ENCODE data around the gene HIBADH.
"Not testable (repeated sequence)": the region's sequence is repeated elsewhere in the genome, so short reads cannot be mapped to it uniquely, and the experiment has no call there.

The HIBADH gene

DNA sequence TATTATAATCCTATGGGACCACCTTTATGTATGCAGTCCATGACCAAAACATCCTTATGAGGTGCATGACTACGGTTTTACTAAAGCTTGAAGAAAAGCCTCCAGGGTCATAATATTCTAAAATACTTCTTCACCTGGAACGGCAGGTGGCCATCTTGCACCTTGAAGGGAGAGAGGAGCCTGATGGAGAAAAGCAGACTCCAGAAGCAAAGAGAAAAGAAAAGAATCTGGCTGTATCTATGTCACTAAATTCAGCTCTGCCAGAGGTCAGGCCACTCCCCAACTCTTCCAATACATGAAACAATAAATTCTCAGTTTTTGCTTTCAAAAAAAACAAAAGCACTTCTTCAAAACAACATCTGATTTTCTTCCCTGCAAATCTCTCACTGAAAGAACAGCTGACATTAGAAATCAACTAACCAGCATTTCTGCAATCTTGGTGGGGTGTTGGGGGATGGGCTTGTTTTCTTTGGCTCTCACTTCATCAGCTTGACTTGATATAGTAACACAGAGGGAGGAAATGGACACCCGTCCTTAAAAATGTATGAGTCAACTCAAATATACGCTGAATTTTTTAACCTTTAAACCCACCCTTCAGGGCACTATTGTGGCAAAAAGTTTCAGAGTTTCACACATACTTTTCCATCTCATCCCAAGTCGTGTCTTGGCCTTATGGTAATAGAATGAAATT, 21.7 kb downstream of the HIBADH start:
- peaks cover 19% of the 10 kb centered on the region for H3K4me1 ChIP-seq (ENCODE audit: insufficient read depth, low read length, poor library complexity, severe bottlenecking)
- TF ChIP-seq, protein P1, sequence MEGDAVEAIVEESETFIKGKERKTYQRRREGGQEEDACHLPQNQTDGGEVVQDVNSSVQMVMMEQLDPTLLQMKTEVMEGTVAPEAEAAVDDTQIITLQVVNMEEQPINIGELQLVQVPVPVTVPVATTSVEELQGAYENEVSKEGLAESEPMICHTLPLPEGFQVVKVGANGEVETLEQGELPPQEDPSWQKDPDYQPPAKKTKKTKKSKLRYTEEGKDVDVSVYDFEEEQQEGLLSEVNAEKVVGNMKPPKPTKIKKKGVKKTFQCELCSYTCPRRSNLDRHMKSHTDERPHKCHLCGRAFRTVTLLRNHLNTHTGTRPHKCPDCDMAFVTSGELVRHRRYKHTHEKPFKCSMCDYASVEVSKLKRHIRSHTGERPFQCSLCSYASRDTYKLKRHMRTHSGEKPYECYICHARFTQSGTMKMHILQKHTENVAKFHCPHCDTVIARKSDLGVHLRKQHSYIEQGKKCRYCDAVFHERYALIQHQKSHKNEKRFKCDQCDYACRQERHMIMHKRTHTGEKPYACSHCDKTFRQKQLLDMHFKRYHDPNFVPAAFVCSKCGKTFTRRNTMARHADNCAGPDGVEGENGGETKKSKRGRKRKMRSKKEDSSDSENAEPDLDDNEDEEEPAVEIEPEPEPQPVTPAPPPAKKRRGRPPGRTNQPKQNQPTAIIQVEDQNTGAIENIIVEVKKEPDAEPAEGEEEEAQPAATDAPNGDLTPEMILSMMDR (conservative IDR thresholded peaks at IDR 0.05; ENCODE audit: low read length), result no peak
- no peak for TF ChIP-seq EZH2phosphoT487 (IDR thresholded peaks at IDR 0.05; ENCODE audit: borderline replicate concordance)
- no peaks in the 10 kb centered on the region for H3K9me3 ChIP-seq (ENCODE audit: insufficient read depth, low read depth, low read length)
- peaks cover 2% of the 10 kb centered on the region; the same call in 1 of the 2 replicates for H3K36me3 ChIP-seq (ENCODE audit: insufficient read depth, low read length)
- H4K20me1 ChIP-seq (ENCODE audit: insufficient read depth, low read length, poor library complexity, severe bottlenecking), result no peaks in the 10 kb centered on the region
- H3F3A ChIP-seq (ENCODE audit: low read depth), result no peaks in the 10 kb centered on the region; the same call in 1 of the 2 replicates
- H3K9me2 ChIP-seq (replicated peaks; ENCODE audit: low read depth, low read length), result no peaks in the 10 kb centered on the region
- no peak overlapping the region for H3K4me2 ChIP-seq (ENCODE audit: low read depth, low read length, poor library complexity, severe bottlenecking)
- H3K79me2 ChIP-seq (ENCODE audit: insufficient read depth, low read length), result 0 out of 2 replicates have a peak, but pooled peaks cover 3% of the 10 kb centered on the region
- no peak overlapping the region for H2AFZ ChIP-seq (ENCODE audit: low read length)
- no peak overlapping the region for H3K9ac ChIP-seq (ENCODE audit: low read depth, low read length, poor library complexity, severe bottlenecking)
- no peaks in the 10 kb centered on the region for H3K27me3 ChIP-seq (ENCODE audit: insufficient read depth, low read length, poor library complexity, severe bottlenecking)
- no peak overlapping the region for H3K4me3 ChIP-seq (ENCODE audit: low read length, poor library complexity, severe bottlenecking)

DNA sequence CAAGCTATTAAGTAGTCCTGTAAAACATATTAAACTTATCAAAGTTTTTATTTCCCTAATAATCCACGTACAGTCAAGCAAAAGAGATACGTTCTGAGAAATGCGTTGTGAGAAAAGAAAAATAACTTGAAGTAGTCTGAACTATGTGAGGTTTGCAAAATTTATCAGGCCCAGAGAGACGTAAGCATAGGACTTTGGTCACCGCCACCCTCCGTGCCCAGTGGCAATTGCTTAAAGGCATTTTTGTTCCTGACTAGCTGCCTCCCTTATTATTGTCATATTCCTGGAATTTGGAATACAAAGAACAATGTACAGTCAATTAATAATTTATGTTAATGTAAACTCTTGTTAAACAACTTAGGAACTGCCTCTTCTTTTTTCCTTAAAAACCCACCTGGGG, 22.8 kb downstream of the HIBADH start:
- Histone ChIP-seq H2AFZ (ENCODE audit: low read length) (no peak overlapping the region), H3K36me3 (ENCODE audit: insufficient read depth, low read length) (peaks cover 2% of the 10 kb centered on the region; the same call in 1 of the 2 replicates), H3K9ac (ENCODE audit: low read depth, low read length, poor library complexity, severe bottlenecking) (no peak overlapping the region), H3K27me3 (ENCODE audit: insufficient read depth, low read length, poor library complexity, severe bottlenecking) (no peaks in the 10 kb centered on the region), H3F3A (ENCODE audit: low read depth) (no peaks in the 10 kb centered on the region; the same call in 1 of the 2 replicates), H3K4me3 (ENCODE audit: low read length, poor library complexity, severe bottlenecking) (no peak overlapping the region), H3K4me2 (ENCODE audit: low read depth, low read length, poor library complexity, severe bottlenecking) (no peak overlapping the region), H3K9me3 (ENCODE audit: insufficient read depth, low read depth, low read length) (no peaks in the 10 kb centered on the region), H4K20me1 (ENCODE audit: insufficient read depth, low read length, poor library complexity, severe bottlenecking) (no peaks in the 10 kb centered on the region), H3K79me2 (ENCODE audit: insufficient read depth, low read length) (0 out of 2 replicates have a peak, but pooled peaks cover 3% of the 10 kb centered on the region), H3K4me1 (ENCODE audit: insufficient read depth, low read length, poor library complexity, severe bottlenecking) (peaks cover 26% of the 10 kb centered on the region), H3K9me2 (replicated peaks; ENCODE audit: low read depth, low read length) (no peaks in the 10 kb centered on the region)
- TF ChIP-seq EZH2phosphoT487 (IDR thresholded peaks at IDR 0.05; ENCODE audit: borderline replicate concordance), result no peak
- TF ChIP-seq, protein P1 (conservative IDR thresholded peaks at IDR 0.05; ENCODE audit: low read length), result no peak

DNA sequence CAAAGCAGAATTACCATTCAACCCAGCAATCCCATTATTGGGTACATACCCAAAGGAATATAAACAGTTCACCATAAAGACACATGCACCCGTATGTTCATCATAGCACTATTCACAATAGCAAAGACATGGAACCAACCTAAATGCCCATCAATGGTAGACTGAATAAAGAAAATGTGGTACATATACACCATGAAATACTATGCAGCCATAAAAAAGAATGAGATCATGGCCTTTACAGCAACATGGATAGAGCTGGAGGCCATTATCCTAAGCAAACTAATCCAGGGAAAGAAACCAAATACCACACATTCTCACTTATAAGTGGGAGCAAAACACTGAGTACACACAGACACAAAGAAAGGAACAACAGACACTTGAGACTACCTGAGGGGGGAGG, 23.6 kb downstream of the HIBADH start:
- H3K9me3 ChIP-seq (ENCODE audit: insufficient read depth, low read depth, low read length); H3K27me3 ChIP-seq (ENCODE audit: insufficient read depth, low read length, poor library complexity, severe bottlenecking); H3K4me2 ChIP-seq (ENCODE audit: low read depth, low read length, poor library complexity, severe bottlenecking); H3K9me2 ChIP-seq (replicated peaks; ENCODE audit: low read depth, low read length); H3K4me3 ChIP-seq (ENCODE audit: low read length, poor library complexity, severe bottlenecking); H3K9ac ChIP-seq (ENCODE audit: low read depth, low read length, poor library complexity, severe bottlenecking); H3K79me2 ChIP-seq (ENCODE audit: insufficient read depth, low read length); H4K20me1 ChIP-seq (ENCODE audit: insufficient read depth, low read length, poor library complexity, severe bottlenecking); H2AFZ ChIP-seq (ENCODE audit: low read length); H3K36me3 ChIP-seq (ENCODE audit: insufficient read depth, low read length); H3F3A ChIP-seq (ENCODE audit: low read depth): not testable (repeated sequence)
- peaks cover 26% of the 10 kb centered on the region for H3K4me1 ChIP-seq (ENCODE audit: insufficient read depth, low read length, poor library complexity, severe bottlenecking)

Measured in Loucy (cell line).